Fibroblast of lung (primary cell): Measurements from ENCODE around the gene RPS21.

Experiments
- CTCF ChIP-seq, 2 donors: IDR thresholded peaks in 1 of 2; conservative IDR thresholded peaks in 1 of 2; 1 replicate in 1 of 2; 2 replicates in 1 of 2; pipeline ENCODE4 v1.5.1; 2011 to 2012; ENCODE audit warnings: low read length in 2 of 2, control low read depth in 1 of 2, inconsistent platforms in 1 of 2, low read depth in 1 of 2, mild to moderate bottlenecking in 1 of 2
- EZH2 ChIP-seq: IDR thresholded peaks from 2 replicates; pipeline ENCODE4 v1.5.1; 2012; ENCODE audit warnings: low read length, control low read depth, mild to moderate bottlenecking; ENCODE audit errors: missing control alignments

GRCh38 chr20:62436692-62437091 lies 49.8 kb downstream of the RPS21 start:
- TF ChIP-seq CTCF (conservative IDR thresholded peaks at IDR 0.05 in 1 of 2, IDR thresholded peaks at IDR 0.05 in 1 of 2; ENCODE audit: low read depth in 1 of 2, low read length in 2 of 2), result no peak
- TF ChIP-seq EZH2, result no peak
